Endothelial cell of umbilical vein (primary cell): ENCODE data around the gene CTNND2. TPM values are rescaled to one million over a fixed set of nuclear protein-coding genes. Genes with fewer than 3 reads are reported as not detected.

Experiments
- BruUV-seq: library from RNA; stranded (reverse); fragments of 400-500 nt; replicated peaks from 2 replicates; lab custom pipeline; 2021; lab: Mats Ljungman, UMichigan
- CTCF ChIA-PET: fragments of 300-600, 350-600 bp; sonication (Branson Sonifier 250); formaldehyde crosslinking; loops from one replicate; lab custom pipeline; 2021; ENCODE audit warnings: antibody characterized with exemption, inconsistent platforms; lab: Charles Lee
- POLR2A ChIA-PET: fragments of 300-600, 350-600 bp; sonication (Branson Sonifier 250); formaldehyde crosslinking; loops from one replicate; lab custom pipeline; 2021; ENCODE audit warnings: antibody characterized with exemption, inconsistent platforms; lab: Charles Lee
- DNase-seq: peaks from one replicate; pipeline ENCODE4 v3.0.0-alpha.2; 2011; ENCODE audit warnings: low read depth, low spot score
- FAIRE-seq: peaks from 2 replicates; lab custom pipeline; 2011; peaks lifted over from hg19 to GRCh38; lab: Jason Lieb, UNC
- H2AFZ ChIP-seq: 2 replicates; pipeline ENCODE4 v1.6.0; 2012; ENCODE audit warnings: low read depth, low read length, control low read depth, inconsistent platforms
- H3K27ac ChIP-seq: 2 replicates; pipeline ENCODE4 v1.5.1; 2011; ENCODE audit warnings: low read depth, mild to moderate bottlenecking, control low read depth, low read length, moderate library complexity; ENCODE audit not compliant: insufficient read depth
- H3K27me3 ChIP-seq, 2 experiments: 2 replicates each; pipeline versions ENCODE4 v1.6.0 to v1.6.1; 2011; ENCODE audit warnings: low read length in 2 of 2, mixed read lengths in 1 of 2; ENCODE audit not compliant: control insufficient read depth in 2 of 2, insufficient read depth in 2 of 2
- H3K36me3 ChIP-seq, 2 experiments: 2 replicates in 1 of 2; 3 replicates in 1 of 2; pipeline ENCODE4 v1.5.1; 2011; ENCODE audit warnings: low read length in 2 of 2, mild to moderate bottlenecking in 1 of 2, moderate library complexity in 1 of 2; ENCODE audit not compliant: control insufficient read depth in 2 of 2, insufficient read depth in 2 of 2; ENCODE audit errors: extremely low read depth in 1 of 2
- H3K4me1 ChIP-seq: 3 replicates; pipeline ENCODE4 v1.5.1; 2011; ENCODE audit warnings: mild to moderate bottlenecking, low read length; ENCODE audit not compliant: control insufficient read depth, insufficient read depth; ENCODE audit errors: extremely low read depth
- H3K4me2 ChIP-seq: 2 replicates; pipeline ENCODE4 v1.6.1; 2011; ENCODE audit warnings: low read length, control low read depth, mixed read lengths; ENCODE audit not compliant: insufficient read depth
- H3K4me3 ChIP-seq, 3 experiments: fragments of 200-600 bp in 1 of 3; sonication (generic), shearing (Covaris generic) in 1 of 3; replicated peaks in 1 of 3; 2 replicates each; pipeline ENCODE4 v1.5.1; 2011 to 2016; ENCODE audit warnings: control low read depth in 3 of 3, low read length in 3 of 3, mild to moderate bottlenecking in 2 of 3, inconsistent platforms in 1 of 3, low read depth in 1 of 3, moderate library complexity in 1 of 3; ENCODE audit not compliant: insufficient read depth in 1 of 3
- H3K79me2 ChIP-seq: 2 replicates; pipeline ENCODE4 v1.6.0; 2012; ENCODE audit warnings: low read length, inconsistent platforms; ENCODE audit not compliant: control insufficient read depth, insufficient read depth
- H3K9ac ChIP-seq: replicated peaks from 2 replicates; pipeline ENCODE3; 2011; ENCODE audit warnings: low read length, control low read depth; ENCODE audit not compliant: insufficient read depth; ENCODE audit errors: extremely low read depth
- H3K9me1 ChIP-seq: replicated peaks from 3 replicates; pipeline ENCODE4 v1.6.0; 2011; ENCODE audit warnings: mild to moderate bottlenecking, low read length; ENCODE audit not compliant: control insufficient read depth, insufficient read depth; ENCODE audit errors: extremely low read depth
- H3K9me3 ChIP-seq: replicated peaks from 2 replicates; pipeline ENCODE4 v1.5.1; 2012; ENCODE audit warnings: low read length, inconsistent platforms; ENCODE audit not compliant: control insufficient read depth, insufficient read depth
- H4K20me1 ChIP-seq: replicated peaks from 2 replicates; pipeline ENCODE3; 2011; ENCODE audit warnings: mild to moderate bottlenecking, low read length; ENCODE audit not compliant: control insufficient read depth, insufficient read depth; ENCODE audit errors: extremely low read depth
- EZH2 ChIP-seq: IDR thresholded peaks from 2 replicates; pipeline ENCODE4 v1.6.1; 2012; ENCODE audit warnings: borderline replicate concordance, low read depth, mild to moderate bottlenecking, moderate library complexity, low read length, inconsistent platforms; ENCODE audit not compliant: severe bottlenecking
- FOS ChIP-seq: IDR thresholded peaks from 2 replicates; pipeline ENCODE4 v1.6.1; 2011; ENCODE audit warnings: mild to moderate bottlenecking, low read length, moderate library complexity, borderline replicate concordance; ENCODE audit not compliant: insufficient read depth
- JUN ChIP-seq: IDR thresholded peaks from 2 replicates; pipeline ENCODE4 v1.6.1; 2011; ENCODE audit warnings: borderline replicate concordance, low read depth; ENCODE audit not compliant: insufficient read length, insufficient read depth
- MYC ChIP-seq: IDR thresholded peaks from one replicate; pipeline ENCODE4 v1.6.1; 2011; ENCODE audit warnings: mild to moderate bottlenecking, low read depth, low read length
- POLR2A ChIP-seq: IDR thresholded peaks from 2 replicates; pipeline ENCODE4 v1.6.1; 2012; ENCODE audit warnings: low read depth, mild to moderate bottlenecking, control low read depth, low read length
- POLR2AphosphoS5 ChIP-seq: IDR thresholded peaks from 2 replicates; pipeline ENCODE4 v1.6.1; 2012; ENCODE audit warnings: low read depth, mild to moderate bottlenecking, control low read depth, low read length, moderate library complexity; ENCODE audit not compliant: insufficient read depth
- dilution Hi-C: fragments of 300-500 bp; cut with MboI; formaldehyde crosslinking; loops from one replicate; pipeline ENCODE4 v1.15.0; 2019; ENCODE audit warnings: low sequenced_read_pairs; ENCODE audit not compliant: extremely low pct_ligation_motif_present
- intact Hi-C: fragments of 100-400 bp; cut with micrococcal nuclease; formaldehyde crosslinking; loops from one replicate; pipeline ENCODE4 v1.10.0; 2022
- polyA plus RNA-seq, 4 experiments: library from polyadenylated mRNA; depleted of rRNA in 3 of 4; stranded (reverse) in 3 of 4; unstranded in 1 of 4; fragments of >200 nt; gene quantifications; 2 replicates each; pipeline versions ENCODE4 v1.2.1 to v1.2.3, GENCODE V29; 2011 to 2012; ENCODE audit warnings: missing spikeins in 1 of 4
- total RNA-seq: library from RNA; stranded (reverse); gene quantifications from 2 replicates; pipeline ENCODE4 v1.2.3, GENCODE V29; 2021
- TF ChIP-seq, protein P1 (sequence below), 2 donors: IDR thresholded peaks; 1 replicate in 1 of 2; 2 replicates in 1 of 2; pipeline ENCODE4 v1.5.1; 2011; ENCODE audit warnings: low read length in 2 of 2, mild to moderate bottlenecking in 2 of 2, moderate library complexity in 2 of 2, control low read depth in 1 of 2, inconsistent platforms in 1 of 2, low read depth in 1 of 2; ENCODE audit not compliant: insufficient read depth in 1 of 2; ENCODE audit errors: extremely low read depth in 1 of 2
- TF ChIP-seq, protein P2 (sequence below): IDR thresholded peaks from 2 replicates; pipeline ENCODE4 v1.6.1; 2011; ENCODE audit not compliant: insufficient read depth, insufficient read length

Gene CTNND2
- total and polyA plus RNA-seq, 2 donors (not counting 3 experiments of a cell fraction or from before 2014, with no cell fraction given): not detected

DNA sequence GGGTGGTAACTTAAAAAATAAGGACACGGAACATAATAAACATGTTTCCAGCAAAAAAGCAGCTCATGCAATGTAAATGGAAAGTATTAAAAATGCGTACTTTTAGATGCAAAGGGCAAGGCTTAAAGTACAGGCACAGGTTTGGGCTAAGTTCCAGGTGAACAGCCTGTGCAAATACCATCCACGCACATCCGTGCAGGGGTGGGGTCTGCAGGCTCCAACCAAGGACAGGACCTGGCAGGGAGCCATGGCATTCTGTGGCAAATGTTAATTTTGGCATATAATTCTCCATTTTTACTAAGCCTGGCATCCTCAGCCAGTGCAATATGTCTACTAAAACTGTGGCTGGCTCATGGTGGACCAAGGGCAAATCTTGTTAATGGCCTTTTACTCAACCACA lies 777.4 kb downstream of the CTNND2 start:
- H3K9ac ChIP-seq: no peak overlapping the region
- no peak overlapping the region for H3K4me3 ChIP-seq
- FAIRE-seq (no peak), DNase-seq (no peak)
- no peaks in the 10 kb centered on the region for H3K4me1 ChIP-seq
- no peaks in the 10 kb centered on the region for H3K9me3 ChIP-seq
- no peaks in the 10 kb centered on the region for H4K20me1 ChIP-seq
- H3K9me1 ChIP-seq: no peaks in the 10 kb centered on the region
- H3K27me3 ChIP-seq: no peaks in the 10 kb centered on the region
- TF ChIP-seq POLR2AphosphoS5: no peak
- TF ChIP-seq JUN: no peak
- no peak for TF ChIP-seq FOS
- TF ChIP-seq MYC: no peak
- dilution Hi-C loops: no loop called here
- no TSS peak for BruUV-seq
- H3K4me2 ChIP-seq: no peak overlapping the region
- intact Hi-C loops: no loop called here
- ChIA-PET POLR2A (no interaction called here), CTCF (no interaction called here)
- no peaks in the 10 kb centered on the region for H3K79me2 ChIP-seq
- no peaks in the 10 kb centered on the region for H3K36me3 ChIP-seq
- no peak overlapping the region for H2AFZ ChIP-seq
- H3K27ac ChIP-seq: no peak overlapping the region

DNA sequence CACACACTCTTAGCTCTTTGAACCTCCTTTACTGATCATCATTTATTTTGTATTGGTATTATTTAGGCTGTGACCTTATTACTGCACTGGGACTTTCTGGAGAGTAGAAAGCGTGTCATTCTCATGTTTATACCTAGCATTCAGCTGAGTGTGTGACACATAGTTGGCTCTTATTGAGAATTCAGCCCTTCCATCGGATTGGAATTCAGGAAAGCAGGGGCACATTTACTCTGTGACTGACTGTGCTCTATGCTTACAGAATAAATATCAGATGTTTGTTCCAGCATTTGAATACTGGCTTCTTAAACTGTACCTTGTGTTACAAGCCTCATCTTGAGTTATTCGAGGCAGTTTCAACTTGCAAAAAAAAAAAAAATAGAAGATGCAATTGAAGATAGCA lies 782.4 kb downstream of the CTNND2 start:
- Histone ChIP-seq H3K27ac (no peak overlapping the region), H3K4me3 (no peak overlapping the region), H3K4me2 (no peak overlapping the region), H3K9ac (no peak overlapping the region), H4K20me1 (no peaks in the 10 kb centered on the region), H3K79me2 (no peaks in the 10 kb centered on the region), H3K9me1 (no peaks in the 10 kb centered on the region), H3K36me3 (no peaks in the 10 kb centered on the region), H3K27me3 (no peaks in the 10 kb centered on the region), H2AFZ (no peak overlapping the region), H3K4me1 (no peaks in the 10 kb centered on the region), H3K9me3 (no peaks in the 10 kb centered on the region)
- CTCF ChIA-PET: no interaction called here
- FAIRE-seq: no peak
- TF ChIP-seq, protein P1, sequence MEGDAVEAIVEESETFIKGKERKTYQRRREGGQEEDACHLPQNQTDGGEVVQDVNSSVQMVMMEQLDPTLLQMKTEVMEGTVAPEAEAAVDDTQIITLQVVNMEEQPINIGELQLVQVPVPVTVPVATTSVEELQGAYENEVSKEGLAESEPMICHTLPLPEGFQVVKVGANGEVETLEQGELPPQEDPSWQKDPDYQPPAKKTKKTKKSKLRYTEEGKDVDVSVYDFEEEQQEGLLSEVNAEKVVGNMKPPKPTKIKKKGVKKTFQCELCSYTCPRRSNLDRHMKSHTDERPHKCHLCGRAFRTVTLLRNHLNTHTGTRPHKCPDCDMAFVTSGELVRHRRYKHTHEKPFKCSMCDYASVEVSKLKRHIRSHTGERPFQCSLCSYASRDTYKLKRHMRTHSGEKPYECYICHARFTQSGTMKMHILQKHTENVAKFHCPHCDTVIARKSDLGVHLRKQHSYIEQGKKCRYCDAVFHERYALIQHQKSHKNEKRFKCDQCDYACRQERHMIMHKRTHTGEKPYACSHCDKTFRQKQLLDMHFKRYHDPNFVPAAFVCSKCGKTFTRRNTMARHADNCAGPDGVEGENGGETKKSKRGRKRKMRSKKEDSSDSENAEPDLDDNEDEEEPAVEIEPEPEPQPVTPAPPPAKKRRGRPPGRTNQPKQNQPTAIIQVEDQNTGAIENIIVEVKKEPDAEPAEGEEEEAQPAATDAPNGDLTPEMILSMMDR (IDR thresholded peaks at IDR 0.05; ENCODE audit: extremely low read depth in 1 of 2, insufficient read depth in 1 of 2, low read depth in 1 of 2, low read length in 2 of 2): no peak
- TF ChIP-seq, protein P2, sequence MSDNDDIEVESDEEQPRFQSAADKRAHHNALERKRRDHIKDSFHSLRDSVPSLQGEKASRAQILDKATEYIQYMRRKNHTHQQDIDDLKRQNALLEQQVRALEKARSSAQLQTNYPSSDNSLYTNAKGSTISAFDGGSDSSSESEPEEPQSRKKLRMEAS: no peak
- TF ChIP-seq FOS: no peak
- TF ChIP-seq JUN: no peak
- TF ChIP-seq EZH2: no peak
- TF ChIP-seq POLR2A: no peak
- no TSS peak for BruUV-seq
- intact Hi-C loops: no loop called here
- dilution Hi-C loops: no loop called here
- POLR2A ChIA-PET: no interaction called here
- DNase-seq: no peak
